GM10248 (cell line): ENCODE results near the gene MYT1.
"Not testable (repeated sequence)": the region's sequence is repeated elsewhere in the genome, so short reads cannot be mapped to it uniquely, and the experiment has no call there.

ENCODE experiments used
- CTCF ChIA-PET: fragments of 300-600 bp; sonication (Branson Sonifier 250); formaldehyde crosslinking; extraction: SDS; loops from one replicate; lab custom pipeline; 2021; ENCODE audit warnings: antibody characterized with exemption; lab: Yijun Ruan, JAX
- POLR2A ChIA-PET: fragments of 350-650 bp; sonication (Branson Sonifier 250); formaldehyde crosslinking; extraction: SDS; loops from one replicate; lab custom pipeline; 2020; ENCODE audit warnings: antibody characterized with exemption; lab: Yijun Ruan, JAX
- DNase-seq: peaks from one replicate; pipeline ENCODE4 v3.0.0; 2012; ENCODE audit errors: extremely low spot score
- CTCF ChIP-seq: IDR thresholded peaks from 2 replicates; pipeline ENCODE4 v1.5.1; 2012; ENCODE audit warnings: mild to moderate bottlenecking, low read depth; ENCODE audit errors: extremely low read depth, missing control alignments, control extremely low read depth

MYT1 gene

GRCh38 chr20:64285579-64286446 is 121.6 kb downstream of the MYT1 start:
- POLR2A ChIA-PET: not testable (repeated sequence)
- peak; percentile 78 for DNase-seq
- peak; percentile 95 for TF ChIP-seq CTCF
- CTCF ChIA-PET: interaction anchor here (0.7 to 5.0 kb wide), 21 partner anchors 10 to 767 kb away, joined by 3 to 122 read pairs (median 5); partner anchors contain the start of gene PCMTD2

GRCh38 chr20:64286447-64287263 is 122.4 kb downstream of the MYT1 start:
- POLR2A ChIA-PET, DNase-seq: not testable (repeated sequence)
- CTCF ChIA-PET: interaction anchor here (0.9 to 5.0 kb wide), 20 partner anchors 11 to 768 kb away, joined by 3 to 122 read pairs (median 5); partner anchors contain the start of gene PCMTD2

- DNase-seq, CTCF ChIA-PET, POLR2A ChIA-PET: not testable (repeated sequence)
These were observed 123.0 kb downstream of the MYT1 start for GRCh38 chr20:64287264-64287590.
